HepG2 (cell line): ENCODE results near the gene GPR17. TPM values are rescaled to one million over a fixed set of nuclear protein-coding genes. Genes with fewer than 3 reads are reported as not detected.

Experiments used
- BHLHE40 ChIP-seq: IDR thresholded peaks from 2 replicates; pipeline ENCODE4 v1.6.1; 2011; ENCODE audit warnings: low read length, improper control_type of control experiment
- EP300 ChIP-seq, 3 experiments: sonication (generic) in 1 of 3; formaldehyde crosslinking in 1 of 3; IDR thresholded peaks; 2 replicates each; pipeline versions ENCODE4 v1.5.1 to v1.6.1; 2011 to 2020; ENCODE audit warnings: low read depth in 2 of 3, low read length in 2 of 3, borderline replicate concordance in 1 of 3, improper control_type of control experiment in 1 of 3, mild to moderate bottlenecking in 1 of 3, missing genetic modification reagents in 1 of 3, moderate library complexity in 1 of 3
- ERF ChIP-seq: IDR thresholded peaks from 2 replicates; pipeline ENCODE4 v1.6.1; 2018; ENCODE audit warnings: missing biosample characterization, missing genetic modification reagents
- POLR2AphosphoS5 ChIP-seq: IDR thresholded peaks from 2 replicates; pipeline ENCODE4 v1.6.1; 2012; ENCODE audit warnings: low read depth, low read length
- SIX4 ChIP-seq: sonication (generic); formaldehyde crosslinking; IDR thresholded peaks from 2 replicates; pipeline ENCODE4 v1.4.0; 2020; ENCODE audit warnings: missing genetic modification reagents
- TMF1 ChIP-seq: sonication (generic); formaldehyde crosslinking; IDR thresholded peaks from 2 replicates; pipeline ENCODE4 v1.8.1; 2022; ENCODE audit warnings: low read depth, missing genetic modification reagents
- XRCC5 ChIP-seq: fragments of 200-400 bp; formaldehyde crosslinking; optimal IDR thresholded peaks from 2 replicates; pipeline ENCODE3; 2017; ENCODE audit warnings: mild to moderate bottlenecking, low read length
- ZFP36L2 ChIP-seq: sonication (generic); formaldehyde crosslinking; IDR thresholded peaks from 2 replicates; pipeline ENCODE4 v1.4.0; 2020; ENCODE audit warnings: missing genetic modification reagents
- ZFY ChIP-seq: sonication (generic); formaldehyde crosslinking; IDR thresholded peaks from 2 replicates; pipeline ENCODE4 v1.4.0; 2020; ENCODE audit warnings: missing genetic modification reagents
- ZNF225 ChIP-seq: sonication (generic); formaldehyde crosslinking; IDR thresholded peaks from 2 replicates; pipeline ENCODE4 v1.4.0; 2020; ENCODE audit warnings: mild to moderate bottlenecking, missing genetic modification reagents
- ZNF253 ChIP-seq: sonication (generic); formaldehyde crosslinking; IDR thresholded peaks from 2 replicates; pipeline ENCODE4 v1.8.0; 2022; ENCODE audit warnings: mild to moderate bottlenecking, missing genetic modification reagents, borderline replicate concordance
- ZNF256 ChIP-seq: sonication (generic); formaldehyde crosslinking; conservative IDR thresholded peaks from 2 replicates; pipeline ENCODE4 v1.4.0; 2020; ENCODE audit warnings: missing genetic modification reagents
- ZNF350 ChIP-seq: sonication (generic); formaldehyde crosslinking; IDR thresholded peaks from 2 replicates; pipeline ENCODE4 v1.4.0; 2020; ENCODE audit warnings: mild to moderate bottlenecking, low read depth, missing genetic modification reagents, borderline replicate concordance
- ZNF354B ChIP-seq: sonication (generic); formaldehyde crosslinking; IDR thresholded peaks from 2 replicates; pipeline ENCODE4 v1.8.0; 2022; ENCODE audit warnings: mild to moderate bottlenecking, missing genetic modification reagents
- ZNF367 ChIP-seq: sonication (generic); formaldehyde crosslinking; IDR thresholded peaks from 2 replicates; pipeline ENCODE4 v1.4.0; 2020; ENCODE audit warnings: missing genetic modification reagents, borderline replicate concordance
- ZNF432 ChIP-seq: sonication (generic); formaldehyde crosslinking; IDR thresholded peaks from 2 replicates; pipeline ENCODE4 v1.5.0; 2020; ENCODE audit warnings: missing genetic modification reagents, mild to moderate bottlenecking, borderline replicate concordance
- ZNF761 ChIP-seq: sonication (generic); formaldehyde crosslinking; conservative IDR thresholded peaks from 2 replicates; pipeline ENCODE4 v1.4.0; 2020; ENCODE audit warnings: mild to moderate bottlenecking, missing genetic modification reagents
- ZNF780A ChIP-seq: sonication (generic); formaldehyde crosslinking; IDR thresholded peaks from 2 replicates; pipeline ENCODE4 v1.8.0; 2022; ENCODE audit warnings: mild to moderate bottlenecking, missing genetic modification reagents, moderate library complexity
- ZSCAN12 ChIP-seq: sonication (generic); formaldehyde crosslinking; IDR thresholded peaks from 2 replicates; pipeline ENCODE4 v1.9.0; 2021; ENCODE audit warnings: mild to moderate bottlenecking, missing genetic modification reagents
- ZSCAN29 ChIP-seq: sonication (generic); formaldehyde crosslinking; conservative IDR thresholded peaks from 2 replicates; pipeline ENCODE4 v1.4.0; 2020; ENCODE audit warnings: mild to moderate bottlenecking, missing genetic modification reagents
- polyA plus RNA-seq, 8 experiments: library from polyadenylated mRNA; depleted of rRNA in 3 of 8; stranded (reverse) in 7 of 8; unstranded in 1 of 8; fragments of >200 nt; fragmentation: Illumina TruSeq in 4 of 8; extraction: Trizol in 4 of 8; gene quantifications; 2 replicates each; pipeline versions ENCODE4 v1.2.1 to v1.2.3, GENCODE V29; 2011 to 2016; ENCODE audit warnings: low read depth in 4 of 8, missing spikeins in 1 of 8, mixed read lengths in 1 of 8; ENCODE audit not compliant: insufficient read depth in 1 of 8
- total RNA-seq, 5 experiments: library from RNA; depleted of rRNA; stranded (reverse); fragments of >200 nt; fragmentation: Illumina TruSeq; extraction: Trizol; gene quantifications; 2 replicates each; pipeline ENCODE4 v1.2.3, GENCODE V29; 2016; ENCODE audit warnings: low read depth in 1 of 5
- TF ChIP-seq, protein P1 (sequence below): sonication (generic); formaldehyde crosslinking; conservative IDR thresholded peaks from 2 replicates; pipeline ENCODE4 v1.4.0; 2020; ENCODE audit warnings: missing genetic modification reagents
- TF ChIP-seq, protein P2 (sequence below): sonication (generic); formaldehyde crosslinking; IDR thresholded peaks from 2 replicates; pipeline ENCODE4 v1.8.1; 2023; ENCODE audit warnings: missing genetic modification reagents, inconsistent platforms, borderline replicate concordance
- TF ChIP-seq, protein P3 (sequence below): sonication (generic); formaldehyde crosslinking; IDR thresholded peaks from 2 replicates; pipeline ENCODE4 v1.5.0; 2020; ENCODE audit warnings: missing genetic modification reagents, mild to moderate bottlenecking, borderline replicate concordance
- TF ChIP-seq, protein P4 (sequence below): sonication (generic); formaldehyde crosslinking; IDR thresholded peaks from 2 replicates; pipeline ENCODE4 v1.5.0; 2020; ENCODE audit warnings: missing genetic modification reagents

Gene GPR17
- total and polyA plus RNA-seq, 2 of the 13 experiments (the other 11 are each of a cell fraction or from before 2014, with no cell fraction given): not detected

DNA sequence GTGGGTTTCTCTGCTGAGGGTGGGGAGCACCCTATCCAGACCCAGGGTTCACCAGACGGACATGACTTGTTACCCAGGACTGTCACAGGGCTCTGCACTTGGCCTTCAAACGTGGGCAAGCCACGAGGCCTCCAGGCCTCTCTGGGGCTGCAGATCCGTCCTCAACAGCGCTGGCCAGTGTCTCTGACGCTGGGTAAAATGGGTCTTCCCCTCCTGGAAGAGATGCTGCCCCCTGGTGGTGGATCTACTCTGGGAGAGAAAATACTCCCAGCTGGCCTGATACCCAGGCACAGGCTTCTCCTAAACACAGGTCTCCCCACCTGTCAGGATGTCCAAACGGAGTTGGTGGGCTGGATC is 3.7 kb downstream of the GPR17 start (continued):
- TF ChIP-seq ZSCAN12 (CRISPR knock-in tag) (no peak), EP300 (IDR thresholded peaks at IDR 0.05; ENCODE audit: low read depth in 2 of 2, low read length in 2 of 2) (no peak), EP300 (CRISPR knock-in tag; IDR thresholded peaks at IDR 0.05; ENCODE audit: borderline replicate concordance) (no peak), ZSCAN29 (CRISPR knock-in tag) (no peak), ZNF432 (CRISPR knock-in tag) (no peak), ZNF354B (no peak), ZNF350 (no peak; the same call in 1 of the 2 replicates), XRCC5 (peak; percentile 75), ERF (no peak; the same call in 1 of the 2 replicates), SIX4 (CRISPR knock-in tag) (no peak), ZNF780A (CRISPR knock-in tag) (no peak), ZNF256 (no peak), ZNF253 (CRISPR knock-in tag) (no peak), BHLHE40 (no peak), ZFY (no peak; the same call in 1 of the 2 replicates), POLR2AphosphoS5 (no peak), ZNF225 (CRISPR knock-in tag) (no peak), TMF1 (CRISPR knock-in tag) (no peak), ZFP36L2 (CRISPR knock-in tag) (no peak), ZNF761 (CRISPR knock-in tag) (no peak), ZNF367 (CRISPR knock-in tag) (no peak)
- TF ChIP-seq, protein P1, sequence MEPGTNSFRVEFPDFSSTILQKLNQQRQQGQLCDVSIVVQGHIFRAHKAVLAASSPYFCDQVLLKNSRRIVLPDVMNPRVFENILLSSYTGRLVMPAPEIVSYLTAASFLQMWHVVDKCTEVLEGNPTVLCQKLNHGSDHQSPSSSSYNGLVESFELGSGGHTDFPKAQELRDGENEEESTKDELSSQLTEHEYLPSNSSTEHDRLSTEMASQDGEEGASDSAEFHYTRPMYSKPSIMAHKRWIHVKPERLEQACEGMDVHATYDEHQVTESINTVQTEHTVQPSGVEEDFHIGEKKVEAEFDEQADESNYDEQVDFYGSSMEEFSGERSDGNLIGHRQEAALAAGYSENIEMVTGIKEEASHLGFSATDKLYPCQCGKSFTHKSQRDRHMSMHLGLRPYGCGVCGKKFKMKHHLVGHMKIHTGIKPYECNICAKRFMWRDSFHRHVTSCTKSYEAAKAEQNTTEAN (CRISPR knock-in tag): no peak
- TF ChIP-seq, protein P2, sequence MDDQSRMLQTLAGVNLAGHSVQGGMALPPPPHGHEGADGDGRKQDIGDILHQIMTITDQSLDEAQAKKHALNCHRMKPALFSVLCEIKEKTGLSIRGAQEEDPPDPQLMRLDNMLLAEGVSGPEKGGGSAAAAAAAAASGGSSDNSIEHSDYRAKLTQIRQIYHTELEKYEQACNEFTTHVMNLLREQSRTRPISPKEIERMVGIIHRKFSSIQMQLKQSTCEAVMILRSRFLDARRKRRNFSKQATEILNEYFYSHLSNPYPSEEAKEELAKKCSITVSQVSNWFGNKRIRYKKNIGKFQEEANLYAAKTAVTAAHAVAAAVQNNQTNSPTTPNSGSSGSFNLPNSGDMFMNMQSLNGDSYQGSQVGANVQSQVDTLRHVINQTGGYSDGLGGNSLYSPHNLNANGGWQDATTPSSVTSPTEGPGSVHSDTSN: no peak
- TF ChIP-seq, protein P3, sequence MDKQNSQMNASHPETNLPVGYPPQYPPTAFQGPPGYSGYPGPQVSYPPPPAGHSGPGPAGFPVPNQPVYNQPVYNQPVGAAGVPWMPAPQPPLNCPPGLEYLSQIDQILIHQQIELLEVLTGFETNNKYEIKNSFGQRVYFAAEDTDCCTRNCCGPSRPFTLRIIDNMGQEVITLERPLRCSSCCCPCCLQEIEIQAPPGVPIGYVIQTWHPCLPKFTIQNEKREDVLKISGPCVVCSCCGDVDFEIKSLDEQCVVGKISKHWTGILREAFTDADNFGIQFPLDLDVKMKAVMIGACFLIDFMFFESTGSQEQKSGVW (CRISPR knock-in tag): no peak
- TF ChIP-seq, protein P4, sequence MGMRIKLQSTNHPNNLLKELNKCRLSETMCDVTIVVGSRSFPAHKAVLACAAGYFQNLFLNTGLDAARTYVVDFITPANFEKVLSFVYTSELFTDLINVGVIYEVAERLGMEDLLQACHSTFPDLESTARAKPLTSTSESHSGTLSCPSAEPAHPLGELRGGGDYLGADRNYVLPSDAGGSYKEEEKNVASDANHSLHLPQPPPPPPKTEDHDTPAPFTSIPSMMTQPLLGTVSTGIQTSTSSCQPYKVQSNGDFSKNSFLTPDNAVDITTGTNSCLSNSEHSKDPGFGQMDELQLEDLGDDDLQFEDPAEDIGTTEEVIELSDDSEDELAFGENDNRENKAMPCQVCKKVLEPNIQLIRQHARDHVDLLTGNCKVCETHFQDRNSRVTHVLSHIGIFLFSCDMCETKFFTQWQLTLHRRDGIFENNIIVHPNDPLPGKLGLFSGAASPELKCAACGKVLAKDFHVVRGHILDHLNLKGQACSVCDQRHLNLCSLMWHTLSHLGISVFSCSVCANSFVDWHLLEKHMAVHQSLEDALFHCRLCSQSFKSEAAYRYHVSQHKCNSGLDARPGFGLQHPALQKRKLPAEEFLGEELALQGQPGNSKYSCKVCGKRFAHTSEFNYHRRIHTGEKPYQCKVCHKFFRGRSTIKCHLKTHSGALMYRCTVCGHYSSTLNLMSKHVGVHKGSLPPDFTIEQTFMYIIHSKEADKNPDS (CRISPR knock-in tag): no peak
